ENCODE data around the gene MAP3K13.

Gene MAP3K13

GRCh38 chr3:185341616-185342458 lies 21.1 kb upstream of the MAP3K13 start:
- peak; percentile 27 for DNase-seq (ENCODE audit: low read depth)
- H3K4me3 ChIP-seq (ENCODE audit: low read length), result no peak overlapping the region
- TF ChIP-seq CTCF (IDR thresholded peaks at IDR 0.05; ENCODE audit: insufficient read depth, low read depth, low read length, missing control alignments), result no peak

GRCh38 chr3:185342459-185343174 lies 20.3 kb upstream of the MAP3K13 start:
- H3K4me3 ChIP-seq (ENCODE audit: low read length), result no peak overlapping the region
- TF ChIP-seq CTCF (IDR thresholded peaks at IDR 0.05; ENCODE audit: insufficient read depth, low read depth, low read length, missing control alignments), result no peak
- peak; percentile 32 for DNase-seq (ENCODE audit: low read depth)

GRCh38 chr3:185347399-185347798 lies 15.5 kb upstream of the MAP3K13 start:
- no peak for TF ChIP-seq CTCF (IDR thresholded peaks at IDR 0.05; ENCODE audit: insufficient read depth, low read depth, low read length, missing control alignments)
- H3K4me3 ChIP-seq (ENCODE audit: low read length), result no peak overlapping the region
- DNase-seq (ENCODE audit: low read depth), result no peak

GRCh38 chr3:185350841-185351240 lies 12.1 kb upstream of the MAP3K13 start:
- H3K4me3 ChIP-seq (ENCODE audit: low read length), result no peak overlapping the region
- no peak for DNase-seq (ENCODE audit: low read depth)
- no peak for TF ChIP-seq CTCF (IDR thresholded peaks at IDR 0.05; ENCODE audit: insufficient read depth, low read depth, low read length, missing control alignments)

GRCh38 chr3:185351396-185351795 lies 11.5 kb upstream of the MAP3K13 start:
- no peak for TF ChIP-seq CTCF (IDR thresholded peaks at IDR 0.05; ENCODE audit: insufficient read depth, low read depth, low read length, missing control alignments)
- H3K4me3 ChIP-seq (ENCODE audit: low read length), result no peak overlapping the region

GRCh38 chr3:185353225-185353624 lies 9.7 kb upstream of the MAP3K13 start:
- TF ChIP-seq CTCF (IDR thresholded peaks at IDR 0.05; ENCODE audit: insufficient read depth, low read depth, low read length, missing control alignments), result no peak
- DNase-seq (ENCODE audit: low read depth), result no peak
- no peak overlapping the region for H3K4me3 ChIP-seq (ENCODE audit: low read length)

More at GRCh38 chr3:185351396-185351795, 11.5 kb upstream of the MAP3K13 start:
- DNase-seq (ENCODE audit: low read depth), result no peak

All from epithelial cell of esophagus (primary cell).